GM18526 (cell line): ENCODE data around the gene STX16.

Experiments
- POLR2A ChIP-seq: IDR thresholded peaks from 3 replicates; pipeline ENCODE4 v1.6.1; 2011; ENCODE audit not compliant: insufficient read length; ENCODE audit errors: extremely low read depth

STX16 gene

DNA sequence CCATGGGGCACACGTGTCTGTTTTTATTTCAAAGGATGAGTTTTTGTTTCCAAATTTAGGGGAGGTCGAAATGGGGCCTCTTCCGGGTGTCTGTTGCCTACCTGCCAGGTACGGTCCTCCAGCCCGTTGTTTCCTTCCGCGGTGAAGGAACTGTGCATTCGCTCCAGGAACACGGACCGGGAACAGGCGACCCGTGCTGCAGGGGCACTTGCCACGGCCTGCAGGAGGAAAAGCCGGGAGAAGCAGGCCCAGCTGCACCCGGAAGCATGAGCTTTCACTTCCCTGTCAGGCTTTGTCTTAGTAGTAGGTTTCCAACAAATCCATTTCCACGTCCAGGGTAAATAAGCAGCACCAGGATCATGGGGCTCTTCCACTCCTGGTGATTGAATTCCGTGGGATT, 24.6 kb downstream of the STX16 start:
- no peak for TF ChIP-seq POLR2A

DNA sequence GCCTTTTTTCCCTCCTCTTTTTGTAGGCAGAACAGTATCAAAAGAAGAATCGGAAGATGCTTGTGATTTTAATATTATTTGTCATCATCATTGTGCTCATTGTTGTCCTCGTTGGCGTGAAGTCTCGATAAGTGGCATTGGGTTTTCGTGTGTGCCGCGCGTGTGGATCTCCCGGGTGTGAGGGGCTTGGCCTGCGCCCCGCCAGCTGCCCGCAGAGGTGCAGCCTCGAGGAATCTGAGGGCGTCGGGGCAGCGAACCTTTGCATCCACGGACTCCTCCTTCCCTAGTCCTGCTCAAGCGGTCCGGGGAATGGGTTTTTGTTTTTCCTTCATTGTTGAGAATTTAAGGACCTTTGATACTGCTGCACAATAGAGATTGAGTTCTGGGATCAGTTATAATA, 25.1 kb downstream of the STX16 start:
- no peak for TF ChIP-seq POLR2A

DNA sequence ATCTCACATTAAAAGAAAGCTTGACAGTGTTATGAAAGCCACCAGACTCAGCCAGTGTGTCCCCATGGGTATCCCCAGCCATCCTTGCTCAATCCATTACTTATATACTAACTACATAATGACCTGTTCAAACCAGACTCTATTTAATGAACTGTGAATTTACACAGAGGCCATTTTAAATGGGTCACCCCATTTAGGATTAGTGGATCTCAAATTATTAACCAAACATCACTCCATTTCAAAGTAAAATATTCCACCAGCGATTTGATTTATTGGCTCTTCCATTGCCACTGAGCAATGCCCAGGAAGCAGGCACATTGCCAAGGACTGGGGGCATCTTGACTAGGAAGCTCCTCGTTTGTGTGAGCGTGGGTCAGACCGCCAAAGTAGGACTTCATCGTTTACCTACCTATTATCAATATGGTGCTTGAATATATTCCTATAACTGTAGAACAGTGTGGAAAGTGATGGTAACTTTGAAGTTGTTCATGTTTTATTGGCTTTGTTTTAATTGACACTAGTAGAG, 26.1 kb downstream of the STX16 start:
- no peak for TF ChIP-seq POLR2A

DNA sequence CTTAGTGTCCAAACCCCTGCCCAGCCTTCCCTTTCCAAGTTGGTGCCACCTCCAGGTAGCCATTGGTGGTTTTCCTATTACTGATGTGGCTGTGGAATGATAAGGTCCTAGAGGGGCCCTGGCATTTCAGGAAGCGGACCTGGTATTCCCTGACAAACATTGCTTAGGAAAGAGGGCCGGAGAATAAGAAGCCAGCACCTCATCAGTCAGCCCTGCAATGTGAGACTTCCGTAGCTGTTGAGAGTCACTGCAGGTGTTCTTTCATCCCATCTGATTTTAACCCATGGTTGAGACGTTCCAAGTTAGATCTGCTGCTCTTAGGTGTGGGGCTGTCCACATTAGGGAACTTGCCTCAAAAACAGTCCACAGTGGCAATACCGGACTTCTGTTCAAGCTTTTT, 26.7 kb downstream of the STX16 start:
- no peak for TF ChIP-seq POLR2A

DNA sequence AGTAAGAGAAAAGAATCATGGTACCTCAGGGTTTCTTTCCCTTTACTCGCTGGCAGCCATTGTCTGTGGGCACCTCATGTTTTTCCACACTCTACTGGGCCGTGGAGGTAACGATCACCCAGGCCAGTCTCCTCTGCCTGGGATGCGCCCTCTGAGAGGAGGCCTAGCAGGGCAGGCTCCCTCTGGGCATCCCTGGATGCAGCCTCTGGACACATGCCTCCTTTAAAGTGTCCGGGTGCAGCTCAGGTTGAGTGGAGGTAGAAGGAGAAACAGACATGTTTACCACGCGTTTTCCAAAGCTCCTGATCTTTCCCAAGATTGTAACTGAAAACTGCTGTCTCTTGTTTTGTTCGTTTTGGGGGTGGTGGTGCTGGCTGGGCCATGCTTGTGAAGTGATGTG, 27.7 kb downstream of the STX16 start:
- TF ChIP-seq POLR2A, result no peak

DNA sequence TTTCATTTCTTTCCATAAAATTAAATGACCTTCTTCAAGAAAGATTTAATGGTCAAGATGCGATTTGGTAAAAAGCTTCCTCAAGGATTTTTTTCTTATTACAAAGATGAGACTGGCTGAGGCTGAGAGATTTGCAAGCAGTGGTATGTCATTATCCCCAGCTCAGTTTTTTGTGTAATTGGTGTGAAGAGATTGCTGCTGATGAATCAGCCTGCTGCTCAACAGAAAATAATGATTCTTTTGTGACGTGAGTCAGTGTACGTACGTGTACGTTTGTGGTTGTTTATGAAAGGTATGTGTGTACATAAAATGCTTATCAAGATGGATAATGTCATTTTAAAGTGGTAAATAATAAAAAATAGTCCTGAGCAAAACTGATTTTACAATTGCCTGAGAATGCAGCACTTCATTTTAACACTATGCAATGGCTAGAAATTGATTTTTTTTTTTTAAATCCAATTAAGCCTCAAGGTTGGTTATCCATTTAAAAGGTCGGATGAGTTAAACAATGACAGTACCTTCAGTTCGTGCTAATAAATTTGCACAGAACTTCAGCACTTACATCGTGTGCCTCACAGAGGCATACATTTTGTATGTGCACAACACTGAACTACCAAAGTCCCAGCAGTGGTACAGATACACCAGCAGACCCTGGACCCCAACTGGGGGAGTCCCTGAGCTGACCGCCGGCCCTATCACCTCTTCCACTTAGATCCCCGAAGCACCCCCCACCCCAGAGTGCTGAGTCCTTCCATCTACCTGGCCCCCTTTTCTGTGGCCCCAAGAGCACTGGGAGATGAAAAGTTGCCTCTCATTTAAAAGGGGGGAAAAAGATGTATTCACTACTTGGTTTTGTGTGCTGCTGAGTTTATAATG, 31.8 kb downstream of the STX16 start:
- TF ChIP-seq POLR2A, result no peak

DNA sequence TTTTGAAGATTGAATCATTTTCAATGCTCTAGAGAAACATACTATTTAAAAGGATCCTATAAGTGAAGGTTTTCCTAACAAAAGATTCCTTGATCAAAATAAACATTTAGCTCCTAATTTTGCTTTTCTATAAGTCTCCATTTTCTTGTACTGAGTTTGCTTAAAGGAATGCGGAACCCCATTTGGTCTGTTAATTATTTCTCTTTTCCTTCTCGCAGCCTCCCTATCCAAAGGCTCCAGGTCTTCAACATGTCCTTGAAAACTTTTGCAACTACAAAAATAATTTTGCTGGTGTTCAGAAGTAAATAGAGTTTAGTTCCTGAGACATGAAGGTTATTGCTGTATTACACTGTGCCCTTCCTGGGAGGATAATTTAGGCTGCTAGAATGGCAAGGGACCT, 33.2 kb downstream of the STX16 start:
- TF ChIP-seq POLR2A, result no peak

DNA sequence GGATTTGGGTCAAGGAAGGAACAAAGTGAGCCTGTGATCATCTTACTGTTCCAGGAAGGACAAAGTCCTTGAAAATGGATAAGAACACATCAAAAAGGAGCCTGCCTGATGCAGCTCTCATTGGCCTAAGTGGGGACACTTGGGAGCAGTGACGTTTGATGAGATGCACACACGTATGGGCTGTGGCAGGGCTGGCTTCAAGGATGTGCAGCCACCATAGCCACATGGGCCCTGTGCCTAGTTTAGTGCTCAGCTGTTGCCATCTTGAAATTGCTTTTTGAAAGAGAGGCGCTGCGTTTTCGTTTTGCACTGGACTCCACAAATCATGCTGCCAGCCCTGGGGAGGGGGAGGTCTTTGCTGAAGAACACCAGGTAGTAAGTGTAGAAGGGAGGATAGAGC, 34.9 kb downstream of the STX16 start:
- TF ChIP-seq POLR2A, result no peak

DNA sequence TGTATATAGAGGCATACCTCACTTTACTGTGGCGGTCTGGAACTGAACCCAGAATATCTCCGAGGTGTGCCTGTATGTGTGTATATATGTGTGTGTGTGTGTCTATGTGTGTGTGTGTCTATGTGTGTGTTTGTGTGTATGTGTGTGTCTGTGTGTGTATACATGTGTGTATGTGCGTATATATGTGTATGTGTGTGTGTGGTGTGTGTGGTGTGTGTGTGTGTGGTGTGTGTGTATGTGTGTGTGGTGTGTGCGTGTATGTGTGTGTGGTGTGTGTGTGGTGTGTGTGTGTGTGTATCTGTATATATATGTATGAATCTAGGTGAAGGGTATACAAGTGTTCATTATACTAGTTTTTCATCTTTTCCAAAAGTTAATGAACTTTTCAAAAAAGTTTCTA, 37.3 kb downstream of the STX16 start:
- no peak for TF ChIP-seq POLR2A

DNA sequence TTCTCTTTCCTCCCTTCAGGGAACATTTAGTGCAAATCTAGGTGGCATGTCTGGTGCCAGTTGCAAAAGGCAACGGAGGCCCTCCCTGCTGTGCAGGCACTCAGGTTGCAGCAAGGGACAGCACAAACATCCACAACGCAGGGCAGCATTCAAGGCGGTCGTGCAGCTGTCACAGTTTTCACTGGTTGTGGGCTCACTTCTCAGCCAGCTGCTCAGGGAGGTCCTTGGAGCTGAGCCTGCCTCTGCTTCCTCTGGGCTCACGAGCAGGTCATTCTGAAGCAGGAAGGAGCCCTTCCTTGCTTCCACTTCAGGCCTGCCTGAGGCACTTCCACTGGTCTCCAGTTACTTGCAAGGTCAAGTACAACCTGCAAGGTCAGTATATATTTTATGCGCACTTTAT, 37.8 kb downstream of the STX16 start:
- TF ChIP-seq POLR2A, result no peak

DNA sequence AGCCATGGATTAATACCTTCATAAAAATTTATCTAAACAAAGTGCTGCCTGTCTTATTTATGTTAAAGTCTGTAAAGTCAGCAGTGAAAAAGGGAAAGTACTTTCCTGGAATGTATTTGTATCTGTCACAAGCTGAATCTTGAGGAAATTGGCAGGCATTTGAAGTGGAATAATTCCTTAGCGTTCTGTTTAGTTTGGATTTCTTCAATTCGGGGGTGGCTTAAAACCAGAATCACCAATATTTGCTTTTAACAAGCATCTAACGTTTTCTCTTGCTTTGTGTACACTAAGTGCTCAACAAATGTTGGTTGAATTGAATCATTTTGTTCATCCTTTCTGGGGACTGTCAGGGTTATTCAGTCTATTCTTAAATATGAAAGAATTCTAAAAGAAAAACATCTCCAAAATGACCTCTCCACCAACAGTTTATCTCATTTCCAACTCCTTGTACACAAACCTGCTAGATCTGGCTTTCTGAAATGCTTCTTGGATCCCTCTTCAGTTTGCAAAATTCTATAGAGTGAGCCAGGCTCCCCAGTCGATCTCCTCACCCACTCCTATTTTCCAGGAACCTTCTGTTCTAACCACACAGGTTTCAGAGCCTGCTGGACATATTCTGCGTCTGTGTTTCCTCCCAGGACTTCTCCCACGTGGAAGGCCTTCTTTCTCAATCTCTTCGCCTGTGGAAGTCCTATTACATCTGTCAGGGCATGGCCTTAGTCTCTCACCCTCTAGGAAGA, 39.5 kb downstream of the STX16 start:
- TF ChIP-seq POLR2A, result no peak

DNA sequence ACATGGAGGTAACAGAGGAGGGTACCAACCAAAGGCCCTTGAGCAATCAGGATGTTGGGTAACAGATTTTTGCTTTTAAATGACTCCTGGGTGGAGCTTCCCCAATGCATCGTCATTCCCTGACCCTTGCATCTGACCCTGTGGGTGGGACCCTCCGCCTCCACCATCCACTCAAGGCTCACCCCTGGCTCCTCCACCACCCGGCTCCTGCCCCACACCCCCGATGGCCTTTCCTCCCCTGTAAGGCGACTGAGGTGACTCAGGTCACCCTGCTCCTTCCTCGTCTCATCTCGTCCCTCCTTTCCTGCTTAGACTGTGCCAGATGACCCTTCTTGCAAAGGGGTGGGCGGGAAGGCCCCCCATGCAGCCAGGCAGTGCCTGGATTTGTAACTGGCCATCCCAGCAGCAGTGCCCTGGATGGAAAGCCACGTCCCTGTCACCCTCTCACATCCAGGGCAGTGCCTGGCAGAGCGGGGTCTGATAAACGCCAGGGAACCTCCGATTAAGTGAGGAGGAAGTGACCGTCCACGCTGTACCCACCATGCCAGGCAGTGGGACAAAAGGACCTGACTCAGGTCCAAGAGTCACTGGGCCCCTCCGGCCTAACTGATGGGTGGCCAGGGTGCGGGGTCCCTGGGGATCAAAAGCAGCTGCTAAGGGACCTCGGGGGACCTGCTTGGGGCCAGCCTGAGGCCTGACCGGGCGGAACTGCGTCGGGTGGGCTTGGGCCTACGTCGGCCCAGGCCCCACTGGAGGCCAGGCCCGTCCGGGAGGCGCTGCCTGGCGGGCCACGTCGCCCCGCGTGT, 40.9 kb downstream of the STX16 start:
- no peak for TF ChIP-seq POLR2A

DNA sequence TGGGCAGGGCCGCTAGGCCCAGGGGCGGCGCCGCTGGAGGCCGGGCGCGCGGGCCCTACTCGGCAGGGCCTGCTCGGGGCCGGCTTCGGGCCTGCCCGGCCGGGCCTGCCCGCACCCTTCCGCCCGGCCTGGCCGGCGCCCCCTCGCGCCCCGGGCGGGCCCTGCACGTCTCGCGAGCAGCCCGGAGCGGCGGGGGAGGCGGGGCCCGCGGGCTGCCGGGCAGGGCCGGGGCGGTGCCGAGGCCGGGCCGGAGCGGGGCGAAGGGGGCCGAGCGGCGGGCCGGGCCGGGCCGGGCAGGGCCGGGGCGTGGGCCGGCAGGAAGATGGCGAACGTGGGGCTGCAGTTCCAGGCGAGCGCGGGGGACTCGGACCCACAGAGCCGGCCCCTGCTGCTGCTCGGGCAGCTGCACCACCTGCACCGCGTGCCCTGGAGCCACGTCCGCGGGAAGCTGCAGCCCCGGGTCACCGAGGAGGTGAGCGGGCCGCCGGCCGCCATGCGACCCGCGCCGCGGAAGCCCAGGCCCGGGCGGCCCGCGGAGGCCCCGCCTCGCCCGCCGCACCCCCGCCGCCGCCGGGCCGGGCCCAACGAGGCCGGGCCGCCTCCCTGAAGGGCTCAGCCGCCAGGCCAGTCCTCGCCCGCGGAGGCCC, 41.6 kb downstream of the STX16 start, which contains the start of gene NPEPL1:
Gene NPEPL1, plus strand, starts transcription at position 222 of the 647 bp plus-strand sequence. Its CDS starts 101 bp downstream, at position 323.
- peak; percentile 10 for TF ChIP-seq POLR2A

DNA sequence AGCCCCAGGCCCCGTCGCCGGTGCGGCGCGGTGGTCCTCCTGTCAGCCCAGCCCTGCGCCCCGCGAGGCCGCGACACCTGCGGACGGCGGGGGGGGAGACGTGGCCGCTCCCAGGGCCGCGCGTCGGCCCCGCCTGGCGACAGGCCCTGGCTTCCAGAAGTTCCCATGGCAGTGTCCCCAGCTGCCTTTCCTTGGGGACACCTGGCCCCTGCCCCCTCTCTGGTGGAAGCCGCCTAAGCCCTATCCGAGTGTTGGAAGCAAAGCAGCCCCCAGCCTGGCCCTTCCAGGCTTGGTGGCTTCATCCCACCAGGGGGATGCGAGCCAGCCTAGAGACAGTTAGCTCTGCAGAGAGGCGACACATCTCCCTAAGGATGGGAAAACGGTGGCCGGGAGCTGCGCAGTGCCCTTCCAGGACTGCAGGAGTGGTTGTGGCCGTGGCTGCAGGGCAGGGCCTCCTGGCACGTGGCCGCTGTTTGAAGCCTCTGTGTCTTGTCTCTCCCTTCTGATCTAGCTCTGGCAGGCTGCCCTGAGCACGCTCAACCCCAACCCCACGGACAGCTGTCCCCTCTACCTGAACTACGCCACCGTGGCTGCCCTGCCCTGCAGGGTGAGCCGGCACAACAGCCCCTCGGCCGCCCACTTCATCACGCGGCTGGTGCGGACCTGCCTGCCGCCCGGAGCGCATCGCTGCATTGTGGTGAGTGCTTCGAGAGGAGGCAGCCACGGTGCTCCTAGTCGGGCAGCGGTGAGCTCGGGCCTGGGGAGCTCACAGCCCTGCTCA, 42.3 kb downstream of the STX16 start:
- no peak for TF ChIP-seq POLR2A
